ENCODE measurements around the gene PPP2CA.

DNA sequence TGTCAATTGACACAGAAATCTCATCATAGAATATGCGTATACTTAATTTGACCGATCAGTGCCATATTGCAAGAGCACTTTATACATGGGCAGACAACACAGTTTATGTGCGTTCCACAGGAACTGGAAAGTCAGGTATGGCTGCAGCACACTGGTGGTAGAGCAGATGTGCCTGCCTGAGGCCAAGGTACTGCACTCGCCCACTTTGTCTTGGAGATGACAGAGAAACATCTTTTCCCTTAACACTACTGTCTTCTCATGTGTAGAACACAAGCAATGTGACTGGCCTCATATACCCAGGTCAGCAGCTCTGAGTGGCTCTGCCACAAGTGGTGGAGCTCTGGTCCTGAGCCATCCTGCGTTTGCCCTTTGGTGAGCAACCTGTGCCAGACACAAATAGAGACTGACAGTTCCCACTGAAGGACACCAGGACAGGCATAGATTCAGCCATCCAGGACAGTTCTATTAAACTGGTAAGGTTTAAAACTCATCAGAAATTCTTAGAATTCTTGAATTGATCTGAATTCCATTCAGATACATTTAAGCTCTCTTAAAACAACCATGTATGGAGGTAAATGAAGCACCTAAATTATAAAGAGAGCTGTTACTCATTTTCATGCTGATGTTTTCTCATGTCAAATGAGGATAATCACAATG, 21.0 kb upstream of the PPP2CA start:
- TF ChIP-seq, protein P1, sequence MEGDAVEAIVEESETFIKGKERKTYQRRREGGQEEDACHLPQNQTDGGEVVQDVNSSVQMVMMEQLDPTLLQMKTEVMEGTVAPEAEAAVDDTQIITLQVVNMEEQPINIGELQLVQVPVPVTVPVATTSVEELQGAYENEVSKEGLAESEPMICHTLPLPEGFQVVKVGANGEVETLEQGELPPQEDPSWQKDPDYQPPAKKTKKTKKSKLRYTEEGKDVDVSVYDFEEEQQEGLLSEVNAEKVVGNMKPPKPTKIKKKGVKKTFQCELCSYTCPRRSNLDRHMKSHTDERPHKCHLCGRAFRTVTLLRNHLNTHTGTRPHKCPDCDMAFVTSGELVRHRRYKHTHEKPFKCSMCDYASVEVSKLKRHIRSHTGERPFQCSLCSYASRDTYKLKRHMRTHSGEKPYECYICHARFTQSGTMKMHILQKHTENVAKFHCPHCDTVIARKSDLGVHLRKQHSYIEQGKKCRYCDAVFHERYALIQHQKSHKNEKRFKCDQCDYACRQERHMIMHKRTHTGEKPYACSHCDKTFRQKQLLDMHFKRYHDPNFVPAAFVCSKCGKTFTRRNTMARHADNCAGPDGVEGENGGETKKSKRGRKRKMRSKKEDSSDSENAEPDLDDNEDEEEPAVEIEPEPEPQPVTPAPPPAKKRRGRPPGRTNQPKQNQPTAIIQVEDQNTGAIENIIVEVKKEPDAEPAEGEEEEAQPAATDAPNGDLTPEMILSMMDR (IDR thresholded peaks at IDR 0.05): no peak
- TF ChIP-seq POLR2A (IDR thresholded peaks at IDR 0.05): no peak

Measured in heart left ventricle (tissue), 13 donors.